ENCODE results near the gene SYNJ2. TPM values are rescaled to one million over a fixed set of nuclear protein-coding genes. Genes with fewer than 3 reads are reported as not detected.

SYNJ2 gene
- total RNA-seq, 2 experiments from 2014 or later, result 34.6 to 38.0 TPM

- H3K9me3 Mint-ChIP-seq, result no peaks in the 10 kb centered on the region
- ATAC-seq (ENCODE audit: poor library complexity) (no peak), DNase-seq (no peak)
- no peak for TF ChIP-seq CTCF (IDR thresholded peaks at IDR 0.05)
- CTCF ChIA-PET, result no interaction called here
- intact Hi-C loops (cut with DNase I, micrococcal nuclease), result no loop called here
- no peak overlapping the region for H3K4me3 Mint-ChIP-seq
- peaks cover 43% of the 10 kb centered on the region for H3K4me1 Mint-ChIP-seq (ENCODE audit: low read depth)
- H3K27me3 Mint-ChIP-seq, result no peaks in the 10 kb centered on the region
- no peaks in the 10 kb centered on the region for H3K9me3 ChIP-seq (ENCODE audit: control insufficient read depth in 1 of 2, insufficient read depth in 1 of 2, low read length in 2 of 2)
- POLR2A ChIA-PET, result no interaction called here
- H3K27me3 ChIP-seq (ENCODE audit: control insufficient read depth in 1 of 2, insufficient read depth in 2 of 2, low read length in 2 of 2), result no peaks in the 10 kb centered on the region
- H3K36me3 Mint-ChIP-seq (ENCODE audit: low read depth), result peaks cover 35% of the 10 kb centered on the region
- H3K4me3 ChIP-seq (ENCODE audit: low read length), result no peak overlapping the region
- H3K27ac Mint-ChIP-seq, result no peak overlapping the region
- peaks cover 23% of the 10 kb centered on the region for H3K36me3 ChIP-seq (ENCODE audit: insufficient read depth, low read length)
- H3K27ac ChIP-seq (ENCODE audit: low read depth in 1 of 2, low read length in 2 of 2), result no peak overlapping the region
- H3K4me1 ChIP-seq (ENCODE audit: insufficient read depth, low read length), result peaks cover 37% of the 10 kb centered on the region
Measured at GRCh38 chr6:158023597-158023939, 41.9 kb downstream of the SYNJ2 start.

GRCh38 chr6:158024566-158025297, 43.1 kb downstream of the SYNJ2 start:
- intact Hi-C loops (cut with DNase I, micrococcal nuclease), result loop anchor here in 1 of 2 experiments (5.0 kb wide), 1 partner anchor 48 kb away; no protein-coding TSS in a partner anchor
- no peak overlapping the region for H3K27ac ChIP-seq (ENCODE audit: low read depth in 1 of 2, low read length in 2 of 2)
- CTCF ChIA-PET, result no interaction called here
- no peaks in the 10 kb centered on the region for H3K27me3 Mint-ChIP-seq
- ATAC-seq (ENCODE audit: poor library complexity), result no peak
- H3K27ac Mint-ChIP-seq, result peak overlapping the region; percentile 92
- H3K4me1 ChIP-seq (ENCODE audit: insufficient read depth, low read length), result peaks cover 37% of the 10 kb centered on the region
- no peak overlapping the region for H3K4me3 ChIP-seq (ENCODE audit: low read length)
- H3K36me3 ChIP-seq (ENCODE audit: insufficient read depth, low read length), result peaks cover 21% of the 10 kb centered on the region
- DNase-seq, result no peak
- no peak overlapping the region for H3K4me3 Mint-ChIP-seq
- peaks cover 43% of the 10 kb centered on the region for H3K4me1 Mint-ChIP-seq (ENCODE audit: low read depth)
- no peaks in the 10 kb centered on the region for H3K9me3 Mint-ChIP-seq
- TF ChIP-seq CTCF (IDR thresholded peaks at IDR 0.05), result no peak
- no peaks in the 10 kb centered on the region for H3K9me3 ChIP-seq (ENCODE audit: control insufficient read depth in 1 of 2, insufficient read depth in 1 of 2, low read length in 2 of 2)
- POLR2A ChIA-PET, result no interaction called here
- no peaks in the 10 kb centered on the region for H3K27me3 ChIP-seq (ENCODE audit: control insufficient read depth in 1 of 2, insufficient read depth in 2 of 2, low read length in 2 of 2)
- H3K36me3 Mint-ChIP-seq (ENCODE audit: low read depth), result peaks cover 33% of the 10 kb centered on the region

GRCh38 chr6:158026054-158026900, 44.6 kb downstream of the SYNJ2 start:
- Histone ChIP-seq H3K4me3 (ENCODE audit: low read length) (peak overlapping the region; percentile 42), H3K4me1 (ENCODE audit: insufficient read depth, low read length) (peaks cover 42% of the 10 kb centered on the region), H3K9me3 (ENCODE audit: control insufficient read depth in 1 of 2, insufficient read depth in 1 of 2, low read length in 2 of 2) (no peaks in the 10 kb centered on the region), H3K36me3 (ENCODE audit: insufficient read depth, low read length) (peaks cover 15% of the 10 kb centered on the region), H3K27me3 (ENCODE audit: control insufficient read depth in 1 of 2, insufficient read depth in 2 of 2, low read length in 2 of 2) (no peaks in the 10 kb centered on the region), H3K27ac (ENCODE audit: low read depth in 1 of 2, low read length in 2 of 2) (peak overlapping the region; percentile 77 to 88)
- TF ChIP-seq CTCF (IDR thresholded peaks at IDR 0.05), result peak; percentile 85
- peak; percentile 52 to 92 (median 74) for DNase-seq
- ChIA-PET CTCF (interaction anchor here (0.6 to 3.9 kb wide), 22 partner anchors 9 to 847 kb away, joined by 3 to 34 read pairs (median 4); partner anchors contain the start of gene SYNJ2), POLR2A (interaction anchor here (0.6 to 2.4 kb wide), 18 partner anchors 9 to 647 kb away, joined by 3 to 35 read pairs (median 3); partner anchors contain the start of gene SYNJ2)
- peak; percentile 75 for ATAC-seq (ENCODE audit: poor library complexity)
- intact Hi-C loops (cut with DNase I, micrococcal nuclease), result loop anchor here (1.0 to 5.0 kb wide), 5 partner anchors 43 to 261 kb away; partner anchors contain the start of gene SYNJ2 (in 1 of the 2)
- Mint-ChIP-seq H3K4me1 (ENCODE audit: low read depth) (peaks cover 42% of the 10 kb centered on the region), H3K36me3 (ENCODE audit: low read depth) (peaks cover 30% of the 10 kb centered on the region), H3K27ac (peak overlapping the region; percentile 92), H3K9me3 (no peaks in the 10 kb centered on the region), H3K4me3 (peak overlapping the region; percentile 86), H3K27me3 (no peaks in the 10 kb centered on the region)

Data from CD4-positive, alpha-beta T cell (primary cell).